Activated T-cell treated with anti-CD3 and anti-CD28 coated beads, Interleukin-2, amount 50 U/mL, for 72 hours (primary cell): ENCODE results near the gene NQO1. TPM values are rescaled to one million over a fixed set of nuclear protein-coding genes. Genes with fewer than 3 reads are reported as not detected.
"Not testable (repeated sequence)": the region's sequence is repeated elsewhere in the genome, so short reads cannot be mapped to it uniquely, and the experiment has no call there.

ENCODE experiments used
- ATAC-seq, 2 donors: fragments of 150-1000 bp; cut with Tn5 transposase; replicated peaks in 1 of 2; 2 replicates each; pipeline ENCODE4 v1.10.0; 2021; ENCODE audit warnings: moderate library complexity in 2 of 2, mild to moderate bottlenecking in 1 of 2
- DNase-seq, 2 donors: peaks; one replicate each; pipeline ENCODE4 v3.0.0; 2021 to 2022; ENCODE audit warnings: mixed read lengths in 1 of 2
- H3K27ac Mint-ChIP-seq: one replicate; pipeline ENCODE4 v1.8.0; 2022; ENCODE audit warnings: mild to moderate bottlenecking, moderate library complexity, mixed read lengths
- H3K27me3 Mint-ChIP-seq: one replicate; pipeline ENCODE4 v1.8.0; 2022; ENCODE audit warnings: low read depth, mixed read lengths
- H3K36me3 Mint-ChIP-seq, 2 donors: one replicate each; pipeline ENCODE4 v1.8.0; 2022; ENCODE audit warnings: mixed read lengths in 2 of 2, mild to moderate bottlenecking in 1 of 2; ENCODE audit not compliant: insufficient read depth in 2 of 2
- H3K4me1 Mint-ChIP-seq: one replicate; pipeline ENCODE4 v1.8.0; 2022; ENCODE audit warnings: low read depth, mixed read lengths
- H3K4me3 Mint-ChIP-seq, 2 donors: one replicate each; pipeline ENCODE4 v1.8.0; 2022; ENCODE audit warnings: mild to moderate bottlenecking in 2 of 2, mixed read lengths in 2 of 2, moderate library complexity in 2 of 2
- H3K9me3 Mint-ChIP-seq, 2 donors: one replicate each; pipeline ENCODE4 v1.8.0; 2022; ENCODE audit warnings: mixed read lengths in 2 of 2
- total RNA-seq, 2 donors: library from RNA; stranded (reverse); gene quantifications; one replicate each; pipeline ENCODE4 v1.2.3, GENCODE V29; 2022

NQO1 gene
- total RNA-seq: 10 to 100 TPM; 10.8 to 12.8 TPM

DNA sequence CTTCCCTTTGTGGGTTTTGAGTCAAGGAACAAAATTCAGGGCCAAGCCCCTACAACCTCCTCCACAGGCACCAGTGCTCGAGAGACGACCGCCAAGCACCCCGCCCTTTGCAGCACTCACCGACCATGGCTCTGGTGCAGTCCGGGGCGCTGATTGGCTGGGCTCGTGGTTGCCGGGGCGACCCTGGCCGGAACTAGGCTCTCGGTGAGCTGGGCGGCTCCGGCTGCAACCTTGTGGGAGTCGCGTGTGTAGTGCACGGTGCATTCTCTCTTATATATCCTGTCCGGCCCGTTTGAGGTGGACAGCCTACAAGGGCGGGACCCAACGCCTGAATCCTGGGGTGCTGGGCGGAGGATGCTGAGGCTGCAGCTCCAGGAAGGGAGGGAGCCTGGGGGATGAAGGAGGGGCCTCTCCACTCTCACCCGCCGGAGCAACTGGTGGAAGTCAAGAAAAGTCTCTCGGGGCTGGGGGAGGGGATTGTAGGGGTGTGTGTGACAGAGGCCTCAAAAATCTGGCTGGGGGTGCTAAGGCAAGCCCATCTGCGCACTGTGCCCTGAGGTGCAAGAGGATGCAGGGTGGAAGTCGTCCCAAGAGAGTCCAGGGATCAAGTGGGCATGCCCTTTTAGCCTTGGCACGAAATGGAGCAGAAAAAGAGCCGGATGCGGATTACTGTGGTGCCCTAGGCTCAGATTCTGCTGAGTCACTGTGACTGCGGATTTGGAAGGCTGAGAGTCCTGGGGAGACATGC is at the start of gene NQO1:
TSS of gene NQO1 (minus strand) at position 248 of the 748 bp plus-strand sequence. CDS start at position 127, 121 bp downstream.
- H3K4me3 Mint-ChIP-seq: peak within 1 kb of the TSS; percentile 94 to 98
- DNase-seq (peak; percentile 94 to 96), ATAC-seq (peak; percentile 100)
- H3K27me3 Mint-ChIP-seq: no peaks in the 10 kb centered on the region
- peak within 1 kb of the TSS; percentile 94 for H3K27ac Mint-ChIP-seq
- no peaks in the 10 kb centered on the region for H3K9me3 Mint-ChIP-seq
- peaks cover 50% of the 10 kb centered on the region for H3K4me1 Mint-ChIP-seq
- no peaks in the 10 kb centered on the region for H3K36me3 Mint-ChIP-seq

DNA sequence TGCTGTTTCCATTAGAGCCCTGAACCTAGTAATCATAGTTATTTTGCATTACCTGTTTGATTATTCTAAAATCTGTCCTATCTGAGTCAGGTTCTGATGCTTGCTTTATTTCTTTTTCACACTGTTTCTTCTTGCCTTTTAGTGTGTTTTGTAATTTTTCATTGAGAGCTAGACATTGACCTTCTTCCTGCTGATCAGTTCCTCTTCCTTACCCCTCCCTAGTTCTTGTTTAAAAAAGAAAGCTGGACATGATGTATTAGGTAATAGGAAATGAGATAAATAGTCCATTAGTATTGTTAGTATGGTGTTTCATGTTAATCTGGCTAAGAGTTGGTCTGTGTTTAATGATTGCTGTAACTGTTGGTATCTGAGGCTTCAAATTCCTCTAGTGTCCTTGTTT is 49.2 kb upstream of the NQO1 start:
- no peak for DNase-seq
- Mint-ChIP-seq H3K36me3 (peaks cover 9 to 12% of the 10 kb centered on the region in 2 donors), H3K9me3 (peaks cover 5 to 9% of the 10 kb centered on the region in 2 donors), H3K27ac (peak overlapping the region; percentile 21), H3K4me3 (no peak overlapping the region), H3K4me1 (peaks cover 30% of the 10 kb centered on the region), H3K27me3 (no peaks in the 10 kb centered on the region)
- ATAC-seq: no peak

DNA sequence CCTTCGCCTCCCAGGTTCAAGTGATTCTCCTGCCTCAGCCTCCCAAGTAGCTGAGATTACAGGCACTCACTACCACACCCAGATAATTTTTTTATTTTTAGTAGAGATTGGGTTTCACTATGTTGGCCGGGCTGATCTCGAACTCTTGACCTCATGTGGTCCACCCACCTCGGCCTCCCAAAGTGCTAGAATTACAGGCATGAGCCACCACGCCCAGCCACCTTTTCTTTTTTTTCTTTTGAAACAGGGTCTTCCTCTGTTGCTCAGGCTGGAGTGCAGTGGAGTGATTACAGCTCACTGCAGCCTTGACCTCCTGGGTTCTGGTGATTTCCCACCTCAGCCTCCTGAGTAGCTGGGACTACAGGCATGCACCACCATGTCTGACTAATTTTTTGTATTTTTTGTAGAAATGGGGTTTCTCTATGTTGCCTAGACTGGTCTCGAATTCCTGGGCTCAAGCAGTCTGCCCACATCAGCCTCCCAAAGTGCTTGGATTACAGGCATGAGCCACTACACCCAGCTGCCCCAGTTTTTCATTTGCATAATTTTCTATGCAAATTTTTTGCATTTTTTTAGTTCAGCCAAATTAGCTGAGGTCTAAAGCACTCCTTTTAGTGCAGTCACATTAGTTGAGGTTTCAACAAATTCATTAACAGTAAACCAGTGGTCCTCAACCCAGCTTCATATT is 47.0 kb upstream of the NQO1 start:
- Mint-ChIP-seq H3K27me3 (no peaks in the 10 kb centered on the region), H3K9me3 (peaks cover 5 to 9% of the 10 kb centered on the region in 2 donors), H3K27ac (peak overlapping the region; percentile 38), H3K4me3 (peak overlapping the region; percentile 34 to 74), H3K4me1 (peaks cover 42% of the 10 kb centered on the region), H3K36me3 (peaks cover 11 to 12% of the 10 kb centered on the region in 2 donors)
- DNase-seq (no peak), ATAC-seq (no peak)

DNA sequence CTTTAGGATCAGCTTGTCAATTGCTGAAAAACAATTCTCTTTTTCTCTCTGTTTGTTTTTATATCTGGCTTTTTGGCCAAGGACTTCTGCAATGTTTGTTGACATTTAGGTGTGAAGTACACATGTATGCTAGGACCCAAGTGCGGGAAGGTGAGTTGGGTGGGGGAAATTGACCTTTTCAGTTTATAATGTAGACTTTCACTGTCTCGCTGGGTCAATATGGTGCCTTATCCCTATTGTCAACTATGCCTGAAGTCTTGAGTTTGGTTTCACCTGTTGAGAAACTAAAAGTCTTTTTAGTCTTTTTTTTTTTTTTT is 45.2 kb upstream of the NQO1 start:
- no peak overlapping the region for H3K27ac Mint-ChIP-seq
- ATAC-seq (no peak), DNase-seq (no peak)
- H3K27me3 Mint-ChIP-seq: no peaks in the 10 kb centered on the region
- peaks cover 11 to 12% of the 10 kb centered on the region in 2 donors for H3K36me3 Mint-ChIP-seq
- peaks cover 5 to 9% of the 10 kb centered on the region in 2 donors for H3K9me3 Mint-ChIP-seq
- H3K4me1 Mint-ChIP-seq: peaks cover 56% of the 10 kb centered on the region
- H3K4me3 Mint-ChIP-seq: peak overlapping the region in 1 of 2 donors; percentile 42

DNA sequence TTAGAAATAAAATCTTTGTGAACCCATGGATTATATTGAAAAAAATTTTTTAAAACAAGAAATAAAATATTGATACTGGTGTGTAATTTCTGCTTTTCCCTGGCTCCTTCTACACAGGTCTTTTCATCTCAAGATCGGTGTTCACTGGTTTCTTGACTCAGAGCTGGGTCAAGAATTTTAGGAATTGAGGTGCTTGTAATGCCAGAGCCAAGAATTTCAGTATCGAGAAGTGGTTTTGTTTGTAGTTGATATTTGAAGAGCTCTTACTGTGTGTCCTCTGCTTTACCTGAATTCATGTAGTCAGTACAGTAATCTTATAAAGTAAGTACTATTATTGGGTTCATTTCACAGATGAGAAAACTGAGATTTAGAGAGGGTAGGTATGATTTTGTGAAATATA is 43.0 kb upstream of the NQO1 start:
- DNase-seq (no peak), ATAC-seq (no peak)
- Mint-ChIP-seq H3K27me3 (no peaks in the 10 kb centered on the region), H3K27ac (no peak overlapping the region), H3K4me1 (peaks cover 74% of the 10 kb centered on the region), H3K36me3 (peaks cover 1 to 4% of the 10 kb centered on the region in 2 donors), H3K9me3 (no peaks in the 10 kb centered on the region), H3K4me3 (no peak overlapping the region)

DNA sequence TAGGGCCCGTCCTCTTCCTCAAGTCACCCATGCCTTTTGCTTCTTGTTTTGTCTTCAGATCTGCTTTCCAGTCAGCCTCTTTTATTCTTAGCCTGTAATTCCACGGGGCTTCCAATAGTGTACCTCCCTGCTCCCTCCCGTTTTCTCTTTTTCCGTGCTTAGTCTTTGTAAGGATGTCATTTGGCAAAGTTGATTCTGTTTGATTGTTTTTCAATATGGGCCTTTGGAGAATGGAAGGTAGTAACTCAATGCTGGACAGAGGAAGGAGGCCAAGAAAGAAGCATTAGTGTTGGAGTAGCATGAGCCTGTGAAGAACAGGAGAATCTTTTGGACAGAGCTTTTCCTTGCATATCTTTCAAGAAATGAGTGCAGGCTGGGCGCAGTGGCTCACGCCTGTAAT is 42.3 kb upstream of the NQO1 start:
- H3K27me3 Mint-ChIP-seq: no peaks in the 10 kb centered on the region
- peaks cover 1 to 4% of the 10 kb centered on the region in 2 donors for H3K36me3 Mint-ChIP-seq
- H3K9me3 Mint-ChIP-seq: no peaks in the 10 kb centered on the region
- H3K27ac Mint-ChIP-seq: no peak overlapping the region
- H3K4me1 Mint-ChIP-seq: peaks cover 81% of the 10 kb centered on the region
- ATAC-seq: no peak
- DNase-seq: no peak
- peak overlapping the region in 1 of 2 donors; percentile 4 for H3K4me3 Mint-ChIP-seq

- Mint-ChIP-seq H3K27ac (peak overlapping the region; percentile 74), H3K4me3 (peak overlapping the region; percentile 36 to 56), H3K36me3 (peaks cover 1 to 4% of the 10 kb centered on the region in 2 donors), H3K27me3 (no peaks in the 10 kb centered on the region), H3K4me1 (peaks cover 81% of the 10 kb centered on the region), H3K9me3 (no peaks in the 10 kb centered on the region)
- ATAC-seq (peak; percentile 71 to 72), DNase-seq (peak; percentile 31 to 48)
These were observed 41.3 kb upstream of the NQO1 start for GRCh38 chr16:69767459-69768229.

DNA sequence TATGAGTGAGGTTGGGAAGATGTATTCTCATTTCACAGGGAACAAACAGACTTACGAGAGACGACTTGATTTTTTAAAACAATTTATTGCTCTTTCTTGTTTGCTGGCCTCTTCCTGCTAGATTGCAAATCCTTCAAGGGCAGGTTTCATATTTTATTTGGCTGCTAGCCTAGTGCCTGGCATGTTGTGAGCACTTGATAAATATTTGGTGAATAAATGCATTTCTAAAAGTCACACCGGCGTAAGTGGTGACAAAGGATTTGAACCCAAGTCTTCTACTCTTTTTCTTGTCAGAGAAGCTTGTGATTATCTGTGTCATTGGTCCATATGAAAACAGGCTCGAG is 37.2 kb upstream of the NQO1 start:
- H3K27ac Mint-ChIP-seq: peak overlapping the region; percentile 90

GRCh38 chr16:69762814-69763598 is 36.6 kb upstream of the NQO1 start:
- peak overlapping the region; percentile 87 to 90 for H3K4me3 Mint-ChIP-seq
- no peaks in the 10 kb centered on the region for H3K9me3 Mint-ChIP-seq
- ATAC-seq (peak; percentile 18 to 21), DNase-seq (no peak)
- H3K4me1 Mint-ChIP-seq: peaks cover 54% of the 10 kb centered on the region
- peak overlapping the region; percentile 93 for H3K27ac Mint-ChIP-seq
- H3K36me3 Mint-ChIP-seq: peaks cover 1 to 4% of the 10 kb centered on the region in 2 donors
- H3K27me3 Mint-ChIP-seq: no peaks in the 10 kb centered on the region

More for the DNA sequence above, 37.2 kb upstream of the NQO1 start:
- Mint-ChIP-seq H3K27me3 (no peaks in the 10 kb centered on the region), H3K4me1 (peaks cover 56% of the 10 kb centered on the region), H3K36me3 (peaks cover 2 to 4% of the 10 kb centered on the region in 2 donors), H3K4me3 (peak overlapping the region; percentile 87 to 90), H3K9me3 (no peaks in the 10 kb centered on the region)
- ATAC-seq (no peak), DNase-seq (no peak)

- no peaks in the 10 kb centered on the region for H3K9me3 Mint-ChIP-seq
- H3K4me3 Mint-ChIP-seq: peak within 1 kb of the TSS; percentile 87 to 90
- peaks cover 1 to 4% of the 10 kb centered on the region in 2 donors for H3K36me3 Mint-ChIP-seq
- peaks cover 46% of the 10 kb centered on the region for H3K4me1 Mint-ChIP-seq
- H3K27ac Mint-ChIP-seq: peak within 1 kb of the TSS; percentile 100
- no peaks in the 10 kb centered on the region for H3K27me3 Mint-ChIP-seq
- ATAC-seq (peak; percentile 90 to 91), DNase-seq (peak; percentile 80)
These were observed 35.8 kb upstream of the NQO1 start, which contains the start of gene WWP2 for GRCh38 chr16:69761983-69762813. Gene WWP2, plus strand, starts transcription at chr16:69762332. Its CDS starts 24,679 bp downstream, at chr16:69787011.

DNA sequence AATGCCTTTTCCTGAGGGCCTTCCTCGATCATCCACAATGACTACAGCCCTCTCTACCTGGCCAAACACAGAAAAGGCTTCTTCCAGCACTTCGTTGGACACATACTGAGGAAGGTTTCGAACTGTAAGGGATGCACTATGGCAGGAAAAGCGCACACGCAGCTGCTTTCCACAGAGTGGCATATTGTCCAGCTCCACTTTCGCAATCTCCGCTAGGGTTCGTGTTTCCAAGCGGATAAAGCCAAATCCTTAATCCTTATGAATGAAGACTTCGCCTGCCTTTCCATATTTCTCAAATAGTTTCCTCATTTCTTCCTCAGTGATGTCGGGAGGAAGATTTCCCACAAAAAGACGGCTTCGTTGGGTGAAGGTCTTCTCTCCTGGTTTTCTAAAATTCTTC is 31.0 kb upstream of the NQO1 start:
- H3K27ac Mint-ChIP-seq, DNase-seq, H3K36me3 Mint-ChIP-seq, H3K9me3 Mint-ChIP-seq, H3K27me3 Mint-ChIP-seq, ATAC-seq: not testable (repeated sequence)
- peaks cover 34% of the 10 kb centered on the region for H3K4me1 Mint-ChIP-seq
- H3K4me3 Mint-ChIP-seq: peak overlapping the region in 1 of 2 donors; percentile 36

- Mint-ChIP-seq H3K4me1 (peaks cover 39% of the 10 kb centered on the region), H3K36me3 (peaks cover 5 to 13% of the 10 kb centered on the region in 2 donors), H3K27ac (no peak overlapping the region), H3K4me3 (peak overlapping the region; percentile 36 to 63), H3K27me3 (no peaks in the 10 kb centered on the region), H3K9me3 (no peaks in the 10 kb centered on the region)
- DNase-seq (no peak), ATAC-seq (no peak)
These were observed 30.3 kb upstream of the NQO1 start for GRCh38 chr16:69756705-69757104.
